Glutamatergic neuron (in vitro differentiated cells): Measurements from ENCODE around the gene CLNK. TPM values are rescaled to one million over a fixed set of nuclear protein-coding genes. Genes with fewer than 3 reads are reported as not detected.

Source experiments
- DNase-seq: peaks from one replicate; pipeline ENCODE4 v3.0.0; 2022
- H3K27ac Mint-ChIP-seq: one replicate; pipeline ENCODE4 v1.8.0; 2020; ENCODE audit warnings: mild to moderate bottlenecking, mixed read lengths, inconsistent platforms; ENCODE audit not compliant: unreplicated experiment
- H3K27me3 Mint-ChIP-seq: one replicate; pipeline ENCODE4 v1.8.0; 2020; ENCODE audit warnings: mild to moderate bottlenecking, moderate library complexity, mixed read lengths, inconsistent platforms; ENCODE audit not compliant: unreplicated experiment
- H3K36me3 Mint-ChIP-seq: one replicate; pipeline ENCODE4 v1.8.0; 2020; ENCODE audit warnings: mild to moderate bottlenecking, mixed read lengths, inconsistent platforms; ENCODE audit not compliant: unreplicated experiment
- H3K4me1 Mint-ChIP-seq: one replicate; pipeline ENCODE4 v1.8.0; 2020; ENCODE audit warnings: mild to moderate bottlenecking, low read depth, mixed read lengths, inconsistent platforms; ENCODE audit not compliant: unreplicated experiment
- H3K4me3 Mint-ChIP-seq: one replicate; pipeline ENCODE4 v1.8.0; 2020; ENCODE audit warnings: mild to moderate bottlenecking, mixed read lengths, inconsistent platforms; ENCODE audit not compliant: unreplicated experiment
- H3K9me3 Mint-ChIP-seq: one replicate; pipeline ENCODE4 v1.8.0; 2020; ENCODE audit warnings: mild to moderate bottlenecking, moderate library complexity, mixed read lengths, inconsistent platforms; ENCODE audit not compliant: unreplicated experiment
- CTCF ChIP-seq: fragments of 200-600 bp; sonication (generic); IDR thresholded peaks from one replicate; pipeline ENCODE4 v1.5.0; 2021; ENCODE audit not compliant: partially characterized antibody, unreplicated experiment
- total RNA-seq: library from RNA; stranded (reverse); fragmentation: NEBNext Ultra II Directional; extraction: Animal tissue kit (Norgen Biotek cat#: 25700); gene quantifications from one replicate; pipeline ENCODE4 v1.2.1, GENCODE V29; 2021; ENCODE audit not compliant: unreplicated experiment

CLNK gene
- total RNA-seq, 1 donor from 2014 or later: not detected

GRCh38 chr4:10606483-10607155 lies 77.9 kb downstream of the CLNK start:
- no peak overlapping the region for H3K4me3 Mint-ChIP-seq
- H3K36me3 Mint-ChIP-seq: no peaks in the 10 kb centered on the region
- no peak overlapping the region for H3K27ac Mint-ChIP-seq
- H3K9me3 Mint-ChIP-seq: no peaks in the 10 kb centered on the region
- H3K4me1 Mint-ChIP-seq: no peaks in the 10 kb centered on the region
- no peak for TF ChIP-seq CTCF
- DNase-seq: no peak
- peaks cover 3% of the 10 kb centered on the region for H3K27me3 Mint-ChIP-seq

- no peak overlapping the region for H3K27ac Mint-ChIP-seq
- TF ChIP-seq CTCF: no peak
- no peak overlapping the region for H3K4me3 Mint-ChIP-seq
- H3K4me1 Mint-ChIP-seq: no peaks in the 10 kb centered on the region
- no peaks in the 10 kb centered on the region for H3K9me3 Mint-ChIP-seq
- no peak for DNase-seq
- peaks cover 3% of the 10 kb centered on the region for H3K27me3 Mint-ChIP-seq
- no peaks in the 10 kb centered on the region for H3K36me3 Mint-ChIP-seq
These were observed 78.7 kb downstream of the CLNK start for GRCh38 chr4:10605746-10606482.

GRCh38 chr4:10605031-10605430 lies 79.5 kb downstream of the CLNK start:
- H3K36me3 Mint-ChIP-seq: no peaks in the 10 kb centered on the region
- H3K27me3 Mint-ChIP-seq: no peaks in the 10 kb centered on the region
- no peak overlapping the region for H3K27ac Mint-ChIP-seq
- H3K9me3 Mint-ChIP-seq: no peaks in the 10 kb centered on the region
- H3K4me1 Mint-ChIP-seq: peaks cover 2% of the 10 kb centered on the region
- DNase-seq: no peak
- TF ChIP-seq CTCF: no peak
- H3K4me3 Mint-ChIP-seq: no peak overlapping the region

GRCh38 chr4:10599574-10599973 lies 85.0 kb downstream of the CLNK start:
- no peaks in the 10 kb centered on the region for H3K36me3 Mint-ChIP-seq
- peaks cover 5% of the 10 kb centered on the region for H3K9me3 Mint-ChIP-seq
- peaks cover 13% of the 10 kb centered on the region for H3K4me1 Mint-ChIP-seq
- H3K27ac Mint-ChIP-seq: peak overlapping the region; percentile 3
- H3K4me3 Mint-ChIP-seq: no peak overlapping the region
- no peak for TF ChIP-seq CTCF
- no peak for DNase-seq
- H3K27me3 Mint-ChIP-seq: peaks cover 3% of the 10 kb centered on the region

GRCh38 chr4:10598829-10599228 lies 85.7 kb downstream of the CLNK start:
- Mint-ChIP-seq H3K4me3 (no peak overlapping the region), H3K27me3 (peaks cover 3% of the 10 kb centered on the region), H3K27ac (no peak overlapping the region), H3K36me3 (no peaks in the 10 kb centered on the region), H3K4me1 (peaks cover 13% of the 10 kb centered on the region), H3K9me3 (peaks cover 5% of the 10 kb centered on the region)
- DNase-seq: no peak
- TF ChIP-seq CTCF: no peak
